HEK293T (cell line): ENCODE measurements around the gene CRYBG1.

Source experiments
- BHLHE40 ChIP-seq: fragments of 450-650 bp; IDR thresholded peaks from 2 replicates; pipeline ENCODE4 v1.6.1; 2016; ENCODE audit warnings: mild to moderate bottlenecking, moderate library complexity, borderline replicate concordance
- FOXK2 ChIP-seq: fragments of 450-650 bp; IDR thresholded peaks from 2 replicates; pipeline ENCODE4 v1.6.1; 2016; ENCODE audit warnings: mild to moderate bottlenecking
- FOXM1 ChIP-seq: fragments of 450-650 bp; IDR thresholded peaks from 2 replicates; pipeline ENCODE4 v1.6.1; 2017; ENCODE audit warnings: mild to moderate bottlenecking, borderline replicate concordance
- SP1 ChIP-seq: fragments of 450-650 bp; IDR thresholded peaks from 2 replicates; pipeline ENCODE4 v1.6.1; 2017
- TARDBP ChIP-seq: fragments of 450-650 bp; IDR thresholded peaks from 2 replicates; pipeline ENCODE4 v1.6.1; 2016
- ZNF384 ChIP-seq: fragments of 450-650 bp; IDR thresholded peaks from 2 replicates; pipeline ENCODE4 v1.6.1; 2016

GRCh38 chr6:106334646-106335448, 25.7 kb upstream of the CRYBG1 start:
- no peak for TF ChIP-seq TARDBP
- TF ChIP-seq FOXM1 = no peak
- TF ChIP-seq ZNF384 = peak; percentile 81
- no peak for TF ChIP-seq FOXK2
- no peak for TF ChIP-seq SP1
- TF ChIP-seq BHLHE40 = no peak
